Activated naive CD4-positive, alpha-beta T cell treated with anti-CD3 and anti-CD28 coated beads, Interleukin-2, amount 50 U/mL, for 24 hours (primary cell): ENCODE measurements around the gene TRAF3IP1.
"Not testable (repeated sequence)": the region's sequence is repeated elsewhere in the genome, so short reads cannot be mapped to it uniquely, and the experiment has no call there.

Source experiments
- H3K27ac Mint-ChIP-seq: one replicate; pipeline ENCODE4 v1.8.0; 2021; ENCODE audit warnings: mild to moderate bottlenecking, mixed read lengths
- H3K27me3 Mint-ChIP-seq: one replicate; pipeline ENCODE4 v1.8.0; 2021; ENCODE audit warnings: mixed read lengths
- H3K36me3 Mint-ChIP-seq: one replicate; pipeline ENCODE4 v1.8.0; 2021; ENCODE audit warnings: mixed read lengths
- H3K4me1 Mint-ChIP-seq: one replicate; pipeline ENCODE4 v1.8.0; 2021; ENCODE audit warnings: mixed read lengths
- H3K4me3 Mint-ChIP-seq: one replicate; pipeline ENCODE4 v1.8.0; 2021; ENCODE audit warnings: mild to moderate bottlenecking, mixed read lengths
- H3K9me3 Mint-ChIP-seq: one replicate; pipeline ENCODE4 v1.8.0; 2021; ENCODE audit warnings: mixed read lengths

TRAF3IP1 gene

DNA sequence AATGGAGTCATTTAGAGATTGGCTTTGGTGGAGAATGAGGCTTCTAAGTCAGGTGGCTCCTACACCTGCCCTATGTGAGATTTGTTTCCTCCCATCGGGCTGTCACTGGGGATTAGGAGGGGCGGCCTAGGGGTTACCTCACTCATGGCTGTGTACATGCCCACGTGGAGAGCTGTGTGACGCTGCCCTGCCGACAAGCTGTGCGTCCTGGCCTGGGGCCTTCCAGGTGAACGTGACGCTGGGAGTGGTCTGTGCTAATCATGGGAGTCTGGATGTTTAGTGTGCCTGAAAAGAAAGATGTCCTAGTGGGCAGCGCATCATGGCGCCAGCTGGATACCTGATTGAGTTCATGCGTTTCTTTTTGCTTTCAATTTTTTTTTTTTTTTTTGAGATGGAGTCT is 120.4 kb downstream of the TRAF3IP1 start:
- Mint-ChIP-seq H3K27ac (peak overlapping the region; percentile 68), H3K36me3 (peaks cover 30% of the 10 kb centered on the region), H3K9me3 (no peaks in the 10 kb centered on the region), H3K27me3 (no peaks in the 10 kb centered on the region), H3K4me1 (peaks cover 73% of the 10 kb centered on the region), H3K4me3 (no peak overlapping the region)

GRCh38 chr2:238441262-238442114 is 121.2 kb downstream of the TRAF3IP1 start:
- no peaks in the 10 kb centered on the region for H3K9me3 Mint-ChIP-seq
- H3K4me3 Mint-ChIP-seq = no peak overlapping the region
- no peaks in the 10 kb centered on the region for H3K27me3 Mint-ChIP-seq
- H3K4me1 Mint-ChIP-seq = peaks cover 67% of the 10 kb centered on the region
- H3K27ac Mint-ChIP-seq = no peak overlapping the region
- H3K36me3 Mint-ChIP-seq = peaks cover 28% of the 10 kb centered on the region

GRCh38 chr2:238442257-238442656 is 121.9 kb downstream of the TRAF3IP1 start:
- Mint-ChIP-seq H3K36me3 (peaks cover 28% of the 10 kb centered on the region), H3K27ac (peak overlapping the region; percentile 35), H3K4me1 (peaks cover 61% of the 10 kb centered on the region)
- H3K27me3 Mint-ChIP-seq, H3K9me3 Mint-ChIP-seq, H3K4me3 Mint-ChIP-seq: not testable (repeated sequence)

GRCh38 chr2:238444242-238444641 is 123.9 kb downstream of the TRAF3IP1 start:
- H3K4me3 Mint-ChIP-seq = no peak overlapping the region

GRCh38 chr2:238445409-238446190 is 125.3 kb downstream of the TRAF3IP1 start:
- H3K9me3 Mint-ChIP-seq = no peaks in the 10 kb centered on the region
- H3K4me3 Mint-ChIP-seq = no peak overlapping the region
- peaks cover 17% of the 10 kb centered on the region for H3K36me3 Mint-ChIP-seq
- no peaks in the 10 kb centered on the region for H3K27me3 Mint-ChIP-seq
- no peak overlapping the region for H3K27ac Mint-ChIP-seq
- peaks cover 32% of the 10 kb centered on the region for H3K4me1 Mint-ChIP-seq

More at GRCh38 chr2:238444242-238444641, 123.9 kb downstream of the TRAF3IP1 start:
- no peaks in the 10 kb centered on the region for H3K27me3 Mint-ChIP-seq
- no peaks in the 10 kb centered on the region for H3K9me3 Mint-ChIP-seq
- no peak overlapping the region for H3K27ac Mint-ChIP-seq
- peaks cover 46% of the 10 kb centered on the region for H3K4me1 Mint-ChIP-seq
- H3K36me3 Mint-ChIP-seq = peaks cover 22% of the 10 kb centered on the region

DNA sequence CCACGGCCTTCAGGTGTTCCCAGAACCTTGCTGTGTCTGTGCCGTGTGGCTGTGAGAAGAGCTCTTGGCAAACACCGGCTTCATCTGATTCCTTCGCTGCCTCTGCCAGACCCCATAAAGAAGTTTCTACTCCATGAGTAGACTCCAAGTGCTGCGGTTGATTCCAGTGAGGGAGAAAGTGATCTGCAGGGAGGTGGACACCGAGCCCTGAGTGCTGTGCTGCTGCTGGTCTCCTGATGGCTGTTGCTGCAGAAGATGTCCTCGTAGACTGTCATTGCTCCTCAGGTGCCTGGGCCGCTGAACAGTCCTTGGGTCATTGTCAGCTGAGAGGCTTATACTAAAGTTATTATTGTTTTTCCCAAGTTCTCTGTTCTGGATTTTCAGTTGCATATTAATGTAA is 126.1 kb downstream of the TRAF3IP1 start:
- no peaks in the 10 kb centered on the region for H3K27me3 Mint-ChIP-seq
- peaks cover 12% of the 10 kb centered on the region for H3K36me3 Mint-ChIP-seq
- peaks cover 26% of the 10 kb centered on the region for H3K4me1 Mint-ChIP-seq
- H3K9me3 Mint-ChIP-seq = no peaks in the 10 kb centered on the region
- peak overlapping the region; percentile 3 for H3K27ac Mint-ChIP-seq
- H3K4me3 Mint-ChIP-seq = no peak overlapping the region

GRCh38 chr2:238448031-238448955 is 128.0 kb downstream of the TRAF3IP1 start:
- Mint-ChIP-seq H3K4me3 (no peak overlapping the region), H3K36me3 (peaks cover 16% of the 10 kb centered on the region), H3K27ac (peak overlapping the region; percentile 17), H3K27me3 (no peaks in the 10 kb centered on the region), H3K4me1 (peaks cover 7% of the 10 kb centered on the region), H3K9me3 (no peaks in the 10 kb centered on the region)

DNA sequence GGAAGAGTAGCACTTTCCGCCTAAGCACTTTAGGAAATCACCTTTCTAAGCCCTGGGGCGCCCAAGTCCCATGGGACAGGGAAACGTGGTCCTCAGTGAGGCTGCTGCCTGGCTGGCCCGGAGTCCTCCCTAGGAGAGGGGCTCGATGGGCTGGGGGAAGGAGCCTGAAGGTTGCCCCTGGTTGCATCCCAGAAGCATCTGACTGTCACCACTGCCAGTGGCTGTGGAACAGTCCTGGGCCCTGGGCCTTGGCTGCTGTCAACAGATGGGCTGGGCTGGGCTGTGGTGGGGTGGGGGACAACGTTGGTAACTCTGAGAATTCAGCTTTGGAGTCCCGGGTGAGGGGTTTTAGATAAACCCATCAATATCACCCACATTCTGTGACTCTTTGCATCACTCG is 128.9 kb downstream of the TRAF3IP1 start:
- H3K4me3 Mint-ChIP-seq = no peak overlapping the region
- H3K9me3 Mint-ChIP-seq = no peaks in the 10 kb centered on the region
- no peaks in the 10 kb centered on the region for H3K4me1 Mint-ChIP-seq
- H3K27me3 Mint-ChIP-seq = no peaks in the 10 kb centered on the region
- H3K36me3 Mint-ChIP-seq = peaks cover 16% of the 10 kb centered on the region
- H3K27ac Mint-ChIP-seq = peak overlapping the region; percentile 23

DNA sequence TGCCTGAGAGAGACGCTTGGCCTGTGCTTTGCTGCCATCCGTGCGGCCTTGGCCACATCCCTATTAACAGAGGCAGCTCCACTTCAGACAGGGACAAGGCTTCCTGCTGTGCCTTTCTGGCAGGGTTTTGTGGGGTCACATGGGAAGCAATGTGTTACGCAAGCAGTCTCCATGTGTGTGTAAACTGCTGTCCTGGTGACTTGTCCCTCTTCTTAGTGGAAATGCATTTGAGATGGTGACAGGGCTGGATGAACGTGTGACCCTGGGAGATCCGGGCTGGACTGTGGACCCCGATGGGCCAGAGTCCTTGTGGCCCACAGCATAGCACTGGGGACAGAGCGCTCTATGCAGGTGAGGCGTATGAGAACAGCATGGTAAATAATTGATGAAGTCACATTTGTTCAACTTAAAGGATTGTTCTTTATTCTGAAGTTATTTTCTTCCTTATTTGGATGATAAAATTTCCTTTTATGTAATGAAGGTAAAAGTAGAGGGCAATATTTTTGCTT is 129.6 kb downstream of the TRAF3IP1 start:
- Mint-ChIP-seq H3K27ac (no peak overlapping the region), H3K36me3 (peaks cover 13% of the 10 kb centered on the region), H3K27me3 (no peaks in the 10 kb centered on the region), H3K9me3 (no peaks in the 10 kb centered on the region), H3K4me1 (no peaks in the 10 kb centered on the region), H3K4me3 (no peak overlapping the region)

GRCh38 chr2:238450440-238450861 is 130.1 kb downstream of the TRAF3IP1 start:
- Mint-ChIP-seq H3K27ac (no peak overlapping the region), H3K36me3 (peaks cover 13% of the 10 kb centered on the region), H3K27me3 (no peaks in the 10 kb centered on the region), H3K4me3 (no peak overlapping the region), H3K9me3 (no peaks in the 10 kb centered on the region), H3K4me1 (no peaks in the 10 kb centered on the region)
